NT2/D1 (cell line): ENCODE measurements around the gene PRRX2.

ENCODE experiments used
- YY1 ChIP-seq: IDR thresholded peaks from 2 replicates; pipeline ENCODE4 v1.6.1; 2011; ENCODE audit not compliant: insufficient read length, insufficient read depth
- ZNF274 ChIP-seq: IDR thresholded peaks from 2 replicates; pipeline ENCODE4 v1.6.1; 2011; ENCODE audit warnings: mild to moderate bottlenecking, low read depth, low read length

DNA sequence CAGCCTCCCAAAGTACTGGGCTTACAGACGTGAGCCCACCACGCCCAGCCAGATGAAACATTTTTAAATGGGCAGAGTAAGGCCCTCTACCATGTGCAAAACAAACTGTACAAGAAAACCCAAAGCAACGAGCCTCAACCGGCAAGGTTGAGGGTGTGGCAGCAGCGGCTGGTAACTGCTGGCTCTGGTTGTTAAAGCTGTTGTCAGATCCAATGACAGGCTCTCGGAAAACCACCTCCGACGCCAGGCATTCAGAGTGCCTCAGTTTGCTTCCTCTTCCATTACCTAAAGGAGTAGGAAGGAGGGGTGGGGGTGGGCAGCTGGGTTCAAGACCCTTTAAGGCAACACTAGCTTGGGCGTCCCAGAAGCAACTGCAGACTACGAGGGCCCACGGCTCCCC is 21.1 kb upstream of the PRRX2 start:
- TF ChIP-seq YY1 (no peak), ZNF274 (no peak)
